Vagina (tissue), 2 donors: Measurements from ENCODE around the gene SLC10A3. TPM values are rescaled to one million over a fixed set of nuclear protein-coding genes. Genes with fewer than 3 reads are reported as not detected.

Experiments
- DNase-seq, 2 donors: peaks; one replicate each; pipeline ENCODE4 v3.0.0-alpha.2; 2017; ENCODE audit errors: extremely low spot score in 2 of 2
- H3K27ac ChIP-seq: fragments of 200-600 bp; sonication (generic); one replicate; pipeline ENCODE4 v1.5.1; 2019
- H3K27me3 ChIP-seq: fragments of 200-600 bp; sonication (generic); one replicate; pipeline ENCODE4 v1.5.1; 2019
- H3K36me3 ChIP-seq, 2 donors: fragments of 200-600 bp; sonication (generic); one replicate each; pipeline ENCODE4 v1.5.1; 2017 to 2019
- H3K4me1 ChIP-seq: fragments of 200-600 bp; sonication (generic); one replicate; pipeline ENCODE4 v1.5.1; 2019
- H3K4me3 ChIP-seq, 2 donors: fragments of 200-600 bp; sonication (generic); 1 replicate in 1 of 2; 2 replicates in 1 of 2; pipeline ENCODE4 v1.5.1; 2016 to 2019
- H3K9me3 ChIP-seq: fragments of 200-600 bp; sonication (generic); one replicate; pipeline ENCODE4 v1.5.1; 2019
- CTCF ChIP-seq, 3 experiments: fragments of 450-650 bp in 2 of 3; fragments of 200-600 bp in 1 of 3; sonication (generic) in 1 of 3; IDR thresholded peaks; one replicate each; pipeline ENCODE4 v1.5.1; 2017 to 2019; ENCODE audit warnings: antibody characterized with exemption in 3 of 3, mild to moderate bottlenecking in 2 of 3, moderate library complexity in 2 of 3
- POLR2A ChIP-seq, 2 donors: fragments of 450-650 bp; IDR thresholded peaks; one replicate each; pipeline ENCODE4 v1.6.1; 2017; ENCODE audit warnings: antibody characterized with exemption in 2 of 2, mild to moderate bottlenecking in 2 of 2, moderate library complexity in 2 of 2
- POLR2AphosphoS5 ChIP-seq, 2 donors: sonication (generic); formaldehyde crosslinking; IDR thresholded peaks; one replicate each; pipeline ENCODE4 v1.9.0; 2017; ENCODE audit warnings: antibody characterized with exemption in 2 of 2, mild to moderate bottlenecking in 2 of 2, low read depth in 1 of 2; ENCODE audit not compliant: insufficient read depth in 1 of 2
- intact Hi-C: fragments of 100-400 bp; cut with DNase I; formaldehyde crosslinking; loops from one replicate; pipeline ENCODE4 v1.15.1; 2023
- total RNA-seq: library from RNA; depleted of rRNA; stranded (reverse); fragments of >200 nt; gene quantifications from one replicate; pipeline ENCODE4 v1.2.3, GENCODE V29; 2016

The SLC10A3 gene
- total RNA-seq, 1 donor from 2014 or later = 28.2 TPM

- Histone ChIP-seq H3K27me3 (no peaks in the 10 kb centered on the region), H3K4me3 (no peak overlapping the region), H3K36me3 (peaks cover 0 to 5% of the 10 kb centered on the region in 2 donors), H3K9me3 (no peaks in the 10 kb centered on the region), H3K4me1 (peaks cover 23% of the 10 kb centered on the region), H3K27ac (no peak overlapping the region)
- DNase-seq = no peak
- intact Hi-C loops = no loop called here
- no peak for TF ChIP-seq POLR2A (IDR thresholded peaks at IDR 0.05)
- TF ChIP-seq CTCF (IDR thresholded peaks at IDR 0.05) = no peak
- no peak for TF ChIP-seq POLR2AphosphoS5 (IDR thresholded peaks at IDR 0.05; ENCODE audit: insufficient read depth in 1 of 2, low read depth in 1 of 2)
Measured at GRCh38 chrX:154446430-154446829, 44.0 kb downstream of the SLC10A3 start.

- peaks cover 23% of the 10 kb centered on the region for H3K4me1 ChIP-seq
- DNase-seq = no peak
- H3K4me3 ChIP-seq = no peak overlapping the region
- TF ChIP-seq CTCF (IDR thresholded peaks at IDR 0.05) (no peak), POLR2AphosphoS5 (IDR thresholded peaks at IDR 0.05; ENCODE audit: insufficient read depth in 1 of 2, low read depth in 1 of 2) (no peak), POLR2A (IDR thresholded peaks at IDR 0.05) (no peak)
- no peaks in the 10 kb centered on the region for H3K27me3 ChIP-seq
- no peaks in the 10 kb centered on the region for H3K9me3 ChIP-seq
- H3K36me3 ChIP-seq = peaks cover 0 to 5% of the 10 kb centered on the region in 2 donors
- intact Hi-C loops = no loop called here
- no peak overlapping the region for H3K27ac ChIP-seq
Measured at GRCh38 chrX:154445776-154446175, 44.7 kb downstream of the SLC10A3 start.

- no peaks in the 10 kb centered on the region for H3K9me3 ChIP-seq
- DNase-seq = no peak
- peak overlapping the region; percentile 94 for H3K27ac ChIP-seq
- peaks cover 23% of the 10 kb centered on the region for H3K4me1 ChIP-seq
- TF ChIP-seq POLR2AphosphoS5 (IDR thresholded peaks at IDR 0.05; ENCODE audit: insufficient read depth in 1 of 2, low read depth in 1 of 2) (no peak), CTCF (IDR thresholded peaks at IDR 0.05) (no peak), POLR2A (IDR thresholded peaks at IDR 0.05) (no peak)
- peaks cover 0 to 5% of the 10 kb centered on the region in 2 donors for H3K36me3 ChIP-seq
- H3K27me3 ChIP-seq = no peaks in the 10 kb centered on the region
- intact Hi-C loops = no loop called here
- peak overlapping the region; percentile 48 to 50 for H3K4me3 ChIP-seq
Measured at GRCh38 chrX:154444755-154445246, 45.6 kb downstream of the SLC10A3 start.

GRCh38 chrX:154443992-154444754, 46.3 kb downstream of the SLC10A3 start, which contains the start of gene FAM50A:
TSS of gene FAM50A (plus strand) at chrX:154444141. CDS start at chrX:154444236, 95 bp downstream.
- Histone ChIP-seq H3K27me3 (no peaks in the 10 kb centered on the region), H3K36me3 (peaks cover 0 to 9% of the 10 kb centered on the region in 2 donors), H3K4me1 (peaks cover 28% of the 10 kb centered on the region), H3K9me3 (no peaks in the 10 kb centered on the region), H3K4me3 (peak within 1 kb of the TSS; percentile 48 to 50), H3K27ac (peak within 1 kb of the TSS; percentile 94)
- intact Hi-C loops = no loop called here
- TF ChIP-seq POLR2AphosphoS5 (IDR thresholded peaks at IDR 0.05; ENCODE audit: insufficient read depth in 1 of 2, low read depth in 1 of 2) (no peak), POLR2A (IDR thresholded peaks at IDR 0.05) (peak in 1 of 2 donors; percentile 48)
- no peak for DNase-seq

GRCh38 chrX:154443479-154443910, 46.9 kb downstream of the SLC10A3 start:
- intact Hi-C loops = no loop called here
- H3K36me3 ChIP-seq = peaks cover 0 to 12% of the 10 kb centered on the region in 2 donors
- no peak for DNase-seq
- peaks cover 34% of the 10 kb centered on the region for H3K4me1 ChIP-seq
- peak overlapping the region; percentile 94 for H3K27ac ChIP-seq
- no peaks in the 10 kb centered on the region for H3K9me3 ChIP-seq
- TF ChIP-seq POLR2A (IDR thresholded peaks at IDR 0.05) (no peak), CTCF (IDR thresholded peaks at IDR 0.05) (no peak), POLR2AphosphoS5 (IDR thresholded peaks at IDR 0.05; ENCODE audit: insufficient read depth in 1 of 2, low read depth in 1 of 2) (no peak)
- H3K4me3 ChIP-seq = peak overlapping the region; percentile 48 to 50
- no peaks in the 10 kb centered on the region for H3K27me3 ChIP-seq
